Breast epithelium (tissue), 3 donors: Measurements from ENCODE around the gene ANP32A.

Experiments
- CTCF ChIP-seq, 3 donors: fragments of 450-650 bp; IDR thresholded peaks; one replicate each; pipeline ENCODE4 v1.5.1; 2016 to 2017; ENCODE audit warnings: antibody characterized with exemption in 3 of 3, mild to moderate bottlenecking in 3 of 3, moderate library complexity in 3 of 3
- POLR2A ChIP-seq: fragments of 450-650 bp; IDR thresholded peaks from one replicate; pipeline ENCODE4 v1.6.1; 2016; ENCODE audit warnings: antibody characterized with exemption, mild to moderate bottlenecking, moderate library complexity

- TF ChIP-seq POLR2A (no peak), CTCF (IDR thresholded peaks at IDR 0.05) (no peak)
These were observed 30.5 kb downstream of the ANP32A start for GRCh38 chr15:68790242-68790575.
